NCI-H2171 treated with DMSO at 0.1 percent for 48 hours (cell line): ENCODE data around the gene SPSB3.
"Not testable (repeated sequence)": the region's sequence is repeated elsewhere in the genome, so short reads cannot be mapped to it uniquely, and the experiment has no call there.

ENCODE experiments used
- DNase-seq: peaks from one replicate; lab custom pipeline; 2025; lab: John Stamatoyannopoulos, UW

Gene SPSB3

DNA sequence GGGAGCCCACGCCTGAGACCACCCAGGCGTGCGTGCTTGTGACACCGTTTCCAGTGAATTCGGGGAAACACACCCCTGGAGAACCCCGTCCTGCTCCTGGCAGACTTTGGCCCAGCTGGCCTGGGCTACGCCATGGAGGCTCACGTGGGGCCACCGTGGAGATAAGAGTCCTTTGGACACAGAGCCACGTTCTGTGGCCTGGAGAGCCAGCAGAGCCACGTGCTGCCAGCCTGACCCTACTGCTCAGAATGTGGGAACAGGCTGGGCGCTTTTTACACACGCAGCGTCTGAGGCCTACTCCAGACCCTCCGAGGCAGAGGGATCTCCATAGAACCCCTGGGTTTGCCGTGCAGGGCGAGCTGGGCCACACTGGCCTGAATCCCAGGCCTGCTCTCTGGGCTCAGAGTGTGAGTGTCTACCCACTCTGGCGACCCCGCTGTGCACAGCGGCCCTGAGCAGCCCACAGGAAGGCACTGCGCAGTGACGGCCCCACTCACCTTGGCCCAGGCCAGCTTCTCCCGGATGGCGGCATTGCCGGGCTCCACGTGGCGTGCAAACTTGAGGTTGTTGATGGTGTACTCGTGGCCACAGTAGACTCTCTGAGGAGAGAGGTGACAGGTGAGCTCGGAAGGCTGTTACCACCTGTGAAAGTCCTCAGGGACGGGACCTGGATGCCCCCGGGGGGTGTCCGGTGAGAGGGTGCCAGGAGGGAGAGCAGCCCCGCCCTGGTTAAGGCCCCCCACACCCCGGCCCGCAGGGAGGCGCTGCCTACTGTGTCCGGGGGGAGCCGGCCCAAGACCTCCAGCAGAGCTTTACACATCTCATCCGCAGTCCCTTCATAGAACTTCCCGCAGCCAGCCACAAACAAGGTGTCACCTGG lies 34.3 kb upstream of the SPSB3 start:
- no peak for DNase-seq

DNA sequence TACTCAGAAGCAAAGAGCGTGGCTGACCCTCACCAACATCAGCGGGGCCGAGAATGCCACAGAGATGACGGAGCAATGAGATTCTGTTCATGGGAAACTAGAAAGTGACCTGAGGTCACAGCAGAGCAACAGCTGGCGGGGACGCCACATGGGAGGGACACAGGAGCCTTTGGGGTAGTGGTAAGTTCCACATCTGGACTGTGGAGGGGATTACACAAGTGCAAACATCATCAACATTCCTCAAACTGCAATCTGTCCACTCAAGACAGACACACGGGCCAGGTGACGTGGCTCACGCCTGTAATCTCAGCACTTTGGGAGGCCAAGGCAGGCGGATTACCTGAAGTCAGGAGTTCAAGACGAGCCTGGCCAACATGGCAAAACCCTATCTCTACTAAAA lies 33.1 kb upstream of the SPSB3 start:
- DNase-seq: no peak

DNA sequence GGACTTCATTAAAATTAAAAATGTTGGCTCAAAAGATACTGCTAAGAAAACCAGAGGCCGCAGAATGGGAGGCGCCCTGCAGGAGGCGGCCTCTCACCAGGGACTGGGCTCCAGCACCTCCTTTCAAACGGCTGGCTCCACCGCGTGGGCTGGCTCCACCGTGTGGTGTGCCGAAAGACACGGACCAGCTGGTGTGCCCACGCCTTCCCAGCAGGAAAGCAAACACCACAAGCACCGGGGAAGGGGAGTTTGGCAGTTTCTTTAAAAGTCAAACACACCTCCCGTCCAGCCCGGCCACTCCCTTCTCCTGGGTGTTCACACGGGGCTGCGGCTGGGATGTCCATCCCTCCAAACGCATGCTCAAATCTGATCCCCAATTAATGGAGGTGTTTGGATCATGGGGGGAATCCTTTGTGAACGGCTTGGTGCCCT lies 30.4 kb upstream of the SPSB3 start:
- peak; percentile 78 for DNase-seq

DNA sequence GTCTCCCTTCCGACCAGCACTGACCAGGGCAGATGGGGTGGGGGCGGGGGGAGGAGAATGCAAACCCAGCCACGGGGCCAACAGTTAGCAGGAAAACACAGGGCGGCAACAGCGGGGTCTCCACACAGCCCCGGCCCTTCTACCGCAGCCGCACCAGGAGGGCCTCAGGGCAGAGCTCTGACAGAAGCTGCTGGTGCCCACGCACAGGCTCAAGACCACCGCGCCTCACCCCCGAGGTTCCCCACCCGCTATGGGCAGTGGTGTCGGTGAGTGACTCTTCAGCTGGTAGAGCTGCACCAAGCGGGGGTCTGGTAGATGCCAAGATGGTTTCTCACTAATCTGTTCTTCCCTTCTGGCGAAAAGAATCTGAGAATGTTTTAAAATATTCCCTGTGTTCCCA lies 28.2 kb upstream of the SPSB3 start:
- no peak for DNase-seq

DNA sequence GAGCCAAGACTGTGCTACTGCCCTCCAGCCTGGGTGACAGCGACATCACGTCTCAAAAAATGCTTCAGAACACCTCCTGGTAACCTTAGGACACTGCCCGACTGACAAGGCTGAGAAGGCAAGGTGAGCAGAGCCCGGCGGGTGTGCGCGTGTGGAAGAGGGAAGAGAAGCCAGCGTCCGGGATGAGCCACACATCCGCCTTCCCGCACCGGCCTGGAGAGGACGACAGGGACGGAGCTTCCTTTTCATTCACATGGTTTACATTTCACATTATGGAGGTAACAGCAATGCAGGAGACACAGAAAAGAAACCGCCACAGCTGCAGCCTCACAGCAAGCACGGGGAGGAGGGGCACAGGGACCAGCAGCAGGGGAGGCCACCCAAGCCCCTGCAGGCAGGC lies 27.7 kb upstream of the SPSB3 start:
- DNase-seq: no peak

DNA sequence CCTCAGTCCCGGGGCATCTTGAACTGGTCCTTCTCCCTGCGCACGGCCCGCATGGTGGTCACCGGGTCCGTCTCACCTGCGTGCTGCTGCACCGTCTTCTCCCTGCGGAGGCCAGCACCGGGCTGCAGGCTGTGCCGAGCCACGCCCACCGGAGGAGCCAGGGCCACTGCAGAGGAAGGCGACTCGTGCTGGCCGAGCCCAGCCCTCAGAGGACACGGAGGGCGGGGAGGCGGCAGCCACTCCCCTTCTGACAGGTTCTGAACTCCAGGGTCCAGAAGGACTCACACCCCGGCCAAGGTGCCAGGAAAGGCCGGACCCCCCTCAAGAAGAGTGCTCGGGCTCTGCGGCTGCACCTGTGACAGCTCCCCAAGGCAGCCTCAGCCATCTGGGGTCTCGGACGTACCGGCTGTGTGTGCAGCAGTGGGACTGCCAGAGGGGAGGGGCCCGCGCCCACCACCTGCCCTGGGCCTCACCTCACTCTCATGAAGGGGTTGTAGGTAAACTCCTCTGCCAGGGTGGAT lies 27.0 kb upstream of the SPSB3 start:
- DNase-seq: no peak

DNA sequence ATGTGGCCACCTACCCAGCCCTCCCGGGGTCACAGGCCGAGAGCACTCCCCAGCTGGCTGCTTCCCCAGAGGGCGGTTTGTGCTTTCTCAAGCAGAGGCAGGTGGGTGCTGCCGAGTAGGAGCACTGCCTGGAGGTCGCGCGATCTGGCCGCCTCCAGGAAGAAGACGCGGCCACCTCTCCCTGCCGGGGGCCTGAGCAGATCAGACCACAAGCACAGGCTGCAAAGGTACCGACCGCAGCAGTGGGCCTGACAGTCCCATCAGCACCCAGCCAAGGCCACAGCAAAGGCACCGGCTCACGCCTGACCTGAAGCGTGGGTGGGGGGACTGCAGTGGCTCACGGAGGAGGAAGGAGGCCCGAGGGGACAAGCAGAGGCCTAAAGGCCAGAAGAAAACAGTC lies 26.3 kb upstream of the SPSB3 start:
- DNase-seq: no peak

DNA sequence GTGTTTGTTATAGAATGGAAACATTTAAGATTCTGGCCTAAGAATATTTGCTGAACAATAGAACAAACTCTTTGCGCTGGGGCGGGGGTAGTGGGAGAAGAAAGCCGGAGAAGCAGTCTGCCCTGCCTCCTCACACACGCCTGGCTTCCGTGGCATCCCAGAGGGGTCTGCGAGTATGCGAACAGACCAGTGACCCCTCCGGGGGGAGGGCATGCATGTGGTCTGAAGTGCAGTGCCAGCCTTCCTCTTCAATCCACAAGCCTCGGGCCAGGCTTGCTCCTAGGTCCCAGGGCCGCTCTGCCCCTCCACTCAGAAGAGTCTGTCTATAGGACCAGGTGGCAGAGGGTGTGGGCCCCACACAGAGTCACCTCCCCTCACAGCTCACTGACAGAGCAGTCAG lies 25.3 kb upstream of the SPSB3 start:
- DNase-seq: no peak

DNA sequence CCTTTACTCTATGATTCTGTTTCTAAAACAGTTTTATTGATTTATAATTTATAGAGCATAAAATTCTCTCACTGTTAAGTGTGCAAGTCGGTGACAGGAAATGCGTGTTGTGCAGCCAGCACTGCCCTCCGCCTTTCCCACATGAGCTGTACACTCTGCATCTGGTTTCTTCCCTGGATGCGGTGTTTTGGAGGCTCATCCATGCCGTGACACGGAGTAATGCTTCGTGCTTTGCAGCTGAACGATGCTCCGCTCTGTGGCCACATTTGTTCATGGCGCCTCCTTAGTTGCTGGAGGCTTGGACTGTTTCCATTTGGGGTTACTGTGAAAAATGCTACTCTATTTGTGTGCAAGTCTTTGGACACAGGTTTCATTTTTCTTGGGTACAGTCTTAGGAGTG lies 18.3 kb upstream of the SPSB3 start:
- no peak for DNase-seq

DNA sequence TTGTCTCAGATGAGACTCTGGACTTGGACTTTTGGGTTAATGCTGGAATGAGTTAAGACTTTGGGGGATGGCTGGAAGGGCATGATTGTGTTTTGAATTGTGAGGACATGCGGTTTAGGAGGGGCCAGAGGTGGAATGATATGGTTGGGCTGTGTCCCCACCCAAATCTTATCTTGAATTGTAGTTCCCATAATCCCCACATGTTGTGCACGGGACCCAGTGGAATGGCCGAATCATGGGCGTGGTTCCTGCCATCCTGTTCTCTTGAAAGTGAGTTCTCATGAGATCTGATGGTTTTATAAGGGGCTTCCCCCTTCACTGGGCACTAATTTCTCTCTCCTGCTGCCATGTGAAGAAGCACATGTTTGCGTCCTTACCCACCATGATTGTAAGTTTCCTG lies 16.9 kb upstream of the SPSB3 start:
- DNase-seq: not testable (repeated sequence)

DNA sequence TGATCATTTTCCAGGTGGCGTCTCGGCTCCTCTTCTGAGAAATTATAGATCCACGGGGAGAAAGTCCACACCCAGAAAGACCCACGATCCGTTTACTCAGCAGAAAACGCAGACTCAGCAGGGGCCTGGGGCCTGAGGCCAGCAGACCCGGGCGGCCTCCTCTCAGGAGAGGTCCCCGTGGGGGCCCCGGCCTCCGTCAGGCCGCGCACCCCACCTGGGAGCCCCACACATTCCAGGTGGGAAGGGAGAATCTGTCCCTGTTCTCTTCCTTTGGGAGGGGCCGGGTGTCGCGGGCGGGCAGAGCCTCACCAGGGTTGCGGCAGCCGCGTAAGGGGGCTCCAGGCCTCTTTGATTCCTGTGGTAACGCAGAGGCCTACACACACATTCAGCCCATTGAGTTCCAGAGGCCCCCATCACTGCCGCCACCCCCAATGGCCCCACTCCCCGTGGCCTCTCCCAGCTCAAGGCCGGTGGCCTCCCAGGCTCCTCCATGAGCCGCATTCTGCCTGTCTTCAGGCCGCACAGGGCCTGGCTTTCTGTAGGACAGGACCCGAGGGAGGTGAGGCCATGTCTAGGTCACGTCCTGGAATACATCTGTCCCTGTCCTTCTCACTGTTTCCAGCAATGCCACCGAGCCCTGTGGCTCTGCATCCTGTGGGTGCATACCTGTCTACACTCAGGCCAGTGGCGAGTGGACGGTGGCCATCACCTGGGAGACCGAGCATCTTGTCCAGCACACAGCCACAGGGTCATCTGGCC lies 12.7 kb upstream of the SPSB3 start:
- DNase-seq: no peak

DNA sequence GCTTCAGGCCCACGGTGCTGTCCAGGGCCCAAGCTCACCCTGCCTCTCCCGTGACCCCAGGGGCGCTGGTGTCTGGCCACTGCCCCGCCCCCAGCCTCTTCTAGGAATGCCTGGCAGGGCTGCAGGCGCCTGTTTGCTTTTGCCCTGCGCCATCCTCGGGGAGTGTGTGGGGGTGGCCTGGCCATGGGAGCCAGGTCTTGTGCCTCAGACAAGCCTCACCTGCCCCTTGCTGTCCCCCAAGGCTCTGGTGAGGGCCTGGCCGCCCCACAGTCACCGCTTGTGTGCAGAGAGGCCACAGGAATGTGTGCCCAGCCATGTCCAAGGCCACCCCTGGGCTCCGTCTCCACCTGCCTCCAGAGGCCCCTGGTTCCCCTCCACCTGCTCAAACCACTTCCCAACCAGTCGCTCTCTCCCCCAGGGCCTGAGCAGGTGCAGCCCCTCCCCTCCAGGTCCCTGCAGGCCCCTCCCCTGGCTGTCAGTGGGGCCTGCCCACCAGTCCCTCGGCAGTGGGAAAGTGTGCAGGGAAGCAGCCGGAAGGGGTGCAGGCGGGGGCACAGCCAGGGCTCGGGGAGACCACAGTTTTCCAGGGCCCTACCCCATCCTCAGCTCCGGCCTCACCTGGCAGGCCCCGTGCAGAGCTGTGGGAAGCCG lies 12.0 kb upstream of the SPSB3 start:
- DNase-seq: no peak

DNA sequence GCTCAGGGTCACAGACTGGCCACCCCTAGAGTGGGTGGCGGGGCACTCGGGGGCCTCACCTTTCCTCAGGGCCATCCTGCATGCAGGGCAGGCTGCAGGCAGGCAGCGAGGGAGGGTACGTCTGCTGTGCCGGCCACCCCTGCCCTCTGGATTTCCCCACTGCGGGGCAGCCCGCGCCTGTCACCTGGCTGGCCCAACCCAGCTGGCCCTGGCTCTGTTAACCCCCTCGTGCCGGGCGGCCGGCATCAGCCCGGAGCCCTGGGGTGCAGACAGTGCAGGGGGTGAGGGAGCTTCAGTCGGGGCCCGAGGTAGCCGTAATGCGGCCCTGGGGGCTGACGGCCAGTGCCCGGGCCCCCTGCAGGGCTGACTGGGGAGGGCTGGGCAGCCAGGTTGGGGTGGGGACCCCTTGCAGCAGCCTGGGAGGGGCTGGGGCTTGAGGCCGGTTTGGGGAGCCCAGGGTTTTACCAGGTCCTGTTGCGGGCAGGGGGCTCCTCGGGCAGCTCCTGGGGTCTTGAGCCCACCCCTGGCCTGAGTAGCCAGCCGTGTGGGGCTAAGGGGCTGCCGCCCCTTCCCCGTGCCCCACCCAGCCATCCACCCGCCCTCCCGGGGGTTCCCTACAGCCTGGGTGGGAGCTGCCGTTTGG lies 11.3 kb upstream of the SPSB3 start, which contains the start of gene IGFALS:
Gene IGFALS (minus strand): TSS at position 128 of the 643 bp plus-strand sequence. CDS start 53 bp downstream, at position 75.
- DNase-seq: no peak

DNA sequence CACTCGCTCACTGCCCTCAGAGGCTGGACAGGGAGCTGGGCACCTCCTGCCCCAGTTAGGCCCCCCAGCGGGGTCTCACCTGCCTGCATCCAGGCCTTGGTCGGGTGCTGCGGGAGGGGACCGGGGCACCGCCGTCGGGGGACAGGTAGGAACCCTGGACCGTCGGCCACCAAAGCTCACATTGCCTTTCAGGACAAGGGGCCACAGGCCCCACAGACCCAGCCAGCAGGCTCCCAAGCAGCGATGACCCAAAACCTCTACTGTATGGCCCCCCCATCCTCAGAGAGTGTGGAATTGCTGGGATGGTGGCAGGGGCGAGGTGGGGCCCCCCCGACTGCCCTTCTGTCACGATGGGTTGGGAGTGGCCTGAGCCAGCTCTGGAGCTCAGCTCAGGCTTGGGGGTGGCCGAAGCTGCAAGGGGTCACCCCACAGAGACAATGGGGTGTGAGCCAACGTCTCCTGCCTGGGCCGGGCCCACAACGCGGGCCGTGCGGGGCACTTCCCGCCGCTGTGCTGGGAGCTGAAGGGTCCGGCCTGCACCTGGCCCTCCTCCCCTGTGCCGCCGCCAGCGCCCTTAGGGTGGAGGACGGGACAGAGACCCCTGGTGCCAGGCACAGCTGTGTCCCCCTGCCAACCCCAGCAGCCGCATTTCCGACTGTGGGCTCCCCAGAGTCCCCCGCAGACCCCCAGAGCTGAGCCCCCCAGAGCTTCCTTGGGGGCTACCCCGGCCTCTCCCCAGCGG lies 10.6 kb upstream of the SPSB3 start:
- DNase-seq: no peak

DNA sequence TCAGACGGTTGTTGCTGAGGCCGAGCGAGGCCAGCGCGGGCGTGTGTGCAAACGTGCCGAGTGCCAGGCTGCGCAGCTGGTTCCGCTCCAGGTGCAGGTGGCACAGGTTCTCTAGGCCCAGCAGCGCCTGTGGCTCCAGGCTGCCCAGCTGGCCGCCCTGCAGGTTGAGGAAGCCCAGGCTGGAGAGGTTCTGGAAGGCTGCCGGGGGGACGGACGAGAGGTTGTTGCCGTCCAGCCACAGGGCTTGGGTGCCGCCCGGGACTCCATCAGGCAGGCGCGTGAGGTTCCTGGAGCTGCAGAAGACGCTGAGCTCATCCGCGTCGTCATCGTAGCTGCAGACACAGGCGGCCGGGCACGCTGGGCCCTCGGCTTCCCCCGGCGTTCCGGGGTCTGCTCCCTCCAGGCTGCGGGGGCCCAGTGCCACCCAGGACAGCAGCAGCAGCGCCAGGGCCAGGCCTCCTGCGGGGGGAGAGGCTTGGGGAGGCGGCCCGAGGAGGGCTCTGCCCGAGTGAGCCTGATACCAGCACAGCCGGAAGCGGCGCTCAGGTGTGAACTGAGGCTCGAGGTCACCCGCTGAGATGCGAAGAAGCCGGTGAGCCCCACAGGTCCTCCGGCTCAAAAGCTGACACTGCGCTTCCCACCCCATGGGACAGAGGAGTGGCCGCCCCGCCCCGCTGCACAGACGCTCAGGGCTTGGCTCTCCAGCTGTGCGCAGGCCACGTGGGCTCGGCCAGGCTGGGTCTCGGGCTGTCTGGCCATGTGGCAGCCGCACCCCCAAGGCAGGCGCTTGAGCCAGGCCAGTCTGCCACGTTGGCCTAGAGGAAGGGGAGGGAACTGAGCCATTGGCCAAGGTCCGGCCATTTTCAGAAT lies 9.8 kb upstream of the SPSB3 start:
- DNase-seq: no peak

DNA sequence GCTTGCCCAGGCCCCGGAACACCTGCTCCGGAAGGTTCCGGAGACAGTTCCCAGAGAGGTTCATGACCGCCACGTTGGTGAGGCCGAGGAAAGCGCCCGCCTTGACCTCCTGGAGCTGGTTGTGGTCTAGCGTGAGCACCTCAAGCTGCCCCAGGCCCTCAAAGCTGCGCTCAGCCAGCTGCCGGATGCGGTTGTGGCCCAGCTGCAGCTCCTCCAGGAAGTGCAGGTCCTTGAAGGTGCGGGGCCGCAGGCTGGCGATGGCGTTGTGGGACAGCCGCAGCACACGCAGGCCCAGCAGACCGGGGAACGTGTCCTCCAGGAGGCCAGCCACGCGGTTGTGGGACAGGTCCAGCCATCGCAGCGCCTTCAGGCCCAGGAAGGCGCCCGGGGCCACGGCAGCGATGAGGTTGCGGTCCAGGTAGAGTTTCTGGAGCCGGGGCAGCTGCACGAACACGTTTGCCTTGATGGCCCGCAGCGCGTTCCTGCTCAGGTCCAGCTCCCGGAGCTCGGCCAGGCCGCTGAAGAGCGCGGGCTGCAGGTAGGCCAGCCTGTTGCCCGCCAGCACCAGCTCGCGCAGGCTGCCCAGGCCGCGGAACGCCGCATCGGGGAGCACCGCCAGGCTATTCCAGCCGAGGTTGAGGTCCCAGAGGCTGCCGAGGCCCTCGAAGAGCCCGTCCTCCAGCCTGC lies 9.0 kb upstream of the SPSB3 start:
- DNase-seq: no peak

DNA sequence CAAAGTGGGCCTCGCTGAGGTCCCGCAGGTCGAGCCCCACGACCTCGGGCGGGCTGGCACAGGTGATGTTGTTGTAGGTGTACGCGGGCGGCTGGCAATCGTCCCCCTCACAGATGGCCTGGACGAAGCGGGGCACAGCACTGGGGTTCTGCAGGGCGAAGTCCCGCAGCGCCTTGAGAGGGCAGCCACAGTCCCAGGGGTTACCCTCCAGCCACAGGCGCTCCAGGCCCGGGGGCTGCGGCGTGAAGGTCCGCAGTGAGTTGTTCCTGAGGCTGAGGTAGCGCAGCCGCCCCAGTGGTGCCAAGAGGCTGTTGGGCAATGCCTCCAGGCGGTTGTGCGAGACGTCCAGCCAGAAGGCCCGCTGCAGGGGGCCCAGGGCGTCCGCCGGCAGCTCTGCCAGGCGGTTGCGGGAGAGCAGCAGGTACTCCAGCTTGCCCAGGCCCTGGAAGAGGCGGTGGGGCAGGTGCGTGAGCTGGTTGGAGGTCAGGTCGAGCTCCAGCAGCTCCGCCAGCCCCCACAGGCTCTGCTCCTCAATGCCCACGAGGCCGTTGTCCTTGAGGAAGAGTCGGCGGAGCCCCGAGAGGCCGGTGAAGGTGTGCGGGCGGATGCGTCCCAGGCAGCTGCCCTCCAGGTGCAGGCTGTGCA lies 8.4 kb upstream of the SPSB3 start:
- DNase-seq: no peak

DNA sequence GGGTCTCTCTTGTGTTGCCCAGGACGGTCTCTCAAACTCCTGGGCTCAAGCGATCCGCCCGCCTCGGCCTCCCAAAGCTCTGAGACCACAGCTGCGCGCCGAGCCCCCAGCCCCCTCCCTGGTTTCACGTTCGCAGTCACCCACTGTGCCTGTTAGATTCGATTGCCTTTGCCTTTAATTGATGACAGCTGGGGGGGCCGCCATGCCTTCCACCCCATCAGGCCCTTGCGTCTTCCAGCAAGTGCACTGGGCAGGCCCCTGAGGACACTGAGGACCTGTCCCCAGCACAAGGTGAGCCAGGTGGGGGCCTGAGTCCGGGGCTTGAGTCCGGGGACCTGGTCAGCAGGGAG lies 7.9 kb upstream of the SPSB3 start:
- DNase-seq: no peak

DNA sequence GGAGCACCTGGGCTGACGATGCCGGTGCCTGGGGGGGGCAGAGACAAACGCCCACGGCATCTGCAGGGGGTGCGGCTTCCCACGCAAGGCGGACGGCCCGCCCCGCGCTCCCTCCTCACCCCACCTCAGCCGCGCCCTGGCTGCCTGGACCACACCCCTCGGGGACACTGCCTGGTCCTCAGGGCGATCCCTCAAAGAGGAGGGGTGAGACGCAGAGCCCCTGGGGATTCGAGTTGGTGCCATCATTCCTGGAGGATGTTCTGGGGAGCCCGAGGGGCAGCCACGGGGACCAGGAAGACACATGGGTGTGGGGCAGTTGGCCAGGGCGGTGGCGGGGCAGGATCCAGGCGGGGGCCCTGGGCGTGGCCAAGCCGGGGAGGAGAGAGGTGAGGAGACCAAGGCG lies 7.3 kb upstream of the SPSB3 start:
- DNase-seq: no peak
